A673 (cell line): ENCODE measurements around the gene FAHD1. TPM values are rescaled to one million over a fixed set of nuclear protein-coding genes. Genes with fewer than 3 reads are reported as not detected.

Experiments
- BruUV-seq: library from RNA; stranded (reverse); fragments of 400-500 nt; replicated peaks from 2 replicates; lab custom pipeline; 2021; lab: Mats Ljungman, UMichigan
- CTCF ChIA-PET: fragments of 300-600 bp; sonication (Branson Sonifier 250); formaldehyde crosslinking; loops from one replicate; lab custom pipeline; 2022; ENCODE audit warnings: antibody characterized with exemption; lab: Charles Lee
- POLR2A ChIA-PET: fragments of 300-600 bp; sonication (Branson Sonifier 250); formaldehyde crosslinking; loops from one replicate; lab custom pipeline; 2022; ENCODE audit warnings: antibody characterized with exemption; ENCODE audit not compliant: low non-redundant PET; lab: Charles Lee
- DNase-seq: peaks from one replicate; pipeline ENCODE4 v3.0.0-alpha.2; 2015; ENCODE audit warnings: low spot score
- H3K27ac ChIP-seq: fragments of 200-600 bp; sonication (generic); 2 replicates; pipeline ENCODE4 v1.5.1; 2016; ENCODE audit warnings: mixed run types, low read depth, mild to moderate bottlenecking, mixed read lengths, antibody characterized with exemption, low read length; ENCODE audit not compliant: poor library complexity, severe bottlenecking
- H3K27me3 ChIP-seq: fragments of 200-600 bp; sonication (generic); replicated peaks from 2 replicates; pipeline ENCODE4 v1.6.1; 2017; ENCODE audit warnings: mixed run types, low read depth, mild to moderate bottlenecking, mixed read lengths, antibody characterized with exemption, low read length; ENCODE audit not compliant: insufficient read depth, poor library complexity
- H3K36me3 ChIP-seq: fragments of 200-600 bp; sonication (generic); 2 replicates; pipeline ENCODE4 v1.6.1; 2016; ENCODE audit warnings: mixed run types, mild to moderate bottlenecking, mixed read lengths, antibody characterized with exemption, low read length; ENCODE audit not compliant: insufficient read depth, poor library complexity, severe bottlenecking
- H3K4me1 ChIP-seq: fragments of 200-600 bp; sonication (generic); 2 replicates; pipeline ENCODE4 v1.6.1; 2017; ENCODE audit warnings: mixed run types, mild to moderate bottlenecking, mixed read lengths, antibody characterized with exemption, low read length; ENCODE audit not compliant: insufficient read depth, poor library complexity, severe bottlenecking
- H3K4me3 ChIP-seq: fragments of 200-600 bp; sonication (generic); 2 replicates; pipeline ENCODE4 v1.5.1; 2016; ENCODE audit warnings: low read depth, mixed run types, mild to moderate bottlenecking, mixed read lengths, low read length; ENCODE audit not compliant: poor library complexity, severe bottlenecking
- H3K9me3 ChIP-seq: fragments of 200-600 bp; sonication (generic); 2 replicates; pipeline ENCODE4 v1.6.1; 2016; ENCODE audit warnings: mixed run types, low read depth, mild to moderate bottlenecking, mixed read lengths, antibody characterized with exemption, low read length; ENCODE audit not compliant: poor library complexity, severe bottlenecking
- EZH2 ChIP-seq: fragments of 200-600 bp; sonication (generic); IDR thresholded peaks from 2 replicates; pipeline ENCODE4 v1.6.1; 2017; ENCODE audit warnings: borderline replicate concordance, low read depth, mild to moderate bottlenecking, mixed read lengths, antibody characterized with exemption, low read length; ENCODE audit not compliant: poor library complexity, severe bottlenecking
- intact Hi-C: fragments of 100-400 bp; cut with micrococcal nuclease; formaldehyde crosslinking; loops from one replicate; pipeline ENCODE4 v1.10.0; 2022; ENCODE audit not compliant: unreplicated experiment
- total RNA-seq: library from RNA; stranded (reverse); gene quantifications from 2 replicates; pipeline ENCODE4 v1.2.3, GENCODE V29; 2021
- TF ChIP-seq, protein P1 (sequence below): fragments of 300-800, 200-600 bp; sonication (generic); conservative IDR thresholded peaks from 2 replicates; pipeline ENCODE4 v1.5.1; 2017; ENCODE audit warnings: low read depth, mild to moderate bottlenecking, antibody characterized with exemption, low read length, moderate library complexity, mixed read lengths

FAHD1 gene
- total RNA-seq, 1 experiment from 2014 or later, result 19.9 TPM

DNA sequence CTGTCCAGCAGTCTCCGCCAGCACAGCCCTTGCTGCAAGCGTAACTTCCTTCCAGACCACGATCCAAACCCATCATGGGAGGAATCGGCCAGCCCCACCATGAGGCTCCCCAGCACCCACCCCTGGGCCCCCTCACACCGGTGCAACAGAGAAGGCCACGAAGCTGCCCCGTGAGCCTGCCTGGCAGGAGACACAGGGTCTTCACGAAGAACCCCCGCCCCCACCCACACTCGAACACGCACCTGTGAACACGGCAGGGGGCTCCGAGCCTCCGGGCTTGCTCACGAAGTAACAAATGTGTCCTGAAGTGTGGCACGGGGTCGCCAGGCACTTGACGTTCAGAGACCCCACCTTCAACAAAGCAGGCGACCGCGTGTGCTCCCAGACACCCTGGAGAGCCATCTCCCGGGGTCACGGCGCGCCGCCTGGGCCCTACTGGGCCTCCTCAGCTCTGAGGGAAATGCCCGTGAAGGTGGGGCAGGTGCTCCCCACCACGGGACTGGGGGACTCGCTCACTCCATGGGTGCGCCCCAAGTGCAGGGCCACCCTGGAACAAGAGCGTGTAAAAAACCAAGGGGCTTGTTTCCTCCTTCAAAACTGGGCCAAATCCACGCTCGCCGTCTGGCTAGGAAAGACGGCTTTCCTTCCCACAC is 8.0 kb upstream of the FAHD1 start:
- intact Hi-C loops, result no loop called here
- ChIA-PET CTCF (no interaction called here), POLR2A (no interaction called here)
- H3K27ac ChIP-seq, result no peak overlapping the region
- no peaks in the 10 kb centered on the region for H3K27me3 ChIP-seq
- no TSS peak for BruUV-seq
- H3K36me3 ChIP-seq, result no peaks in the 10 kb centered on the region
- no peaks in the 10 kb centered on the region for H3K4me1 ChIP-seq
- TF ChIP-seq, protein P1, sequence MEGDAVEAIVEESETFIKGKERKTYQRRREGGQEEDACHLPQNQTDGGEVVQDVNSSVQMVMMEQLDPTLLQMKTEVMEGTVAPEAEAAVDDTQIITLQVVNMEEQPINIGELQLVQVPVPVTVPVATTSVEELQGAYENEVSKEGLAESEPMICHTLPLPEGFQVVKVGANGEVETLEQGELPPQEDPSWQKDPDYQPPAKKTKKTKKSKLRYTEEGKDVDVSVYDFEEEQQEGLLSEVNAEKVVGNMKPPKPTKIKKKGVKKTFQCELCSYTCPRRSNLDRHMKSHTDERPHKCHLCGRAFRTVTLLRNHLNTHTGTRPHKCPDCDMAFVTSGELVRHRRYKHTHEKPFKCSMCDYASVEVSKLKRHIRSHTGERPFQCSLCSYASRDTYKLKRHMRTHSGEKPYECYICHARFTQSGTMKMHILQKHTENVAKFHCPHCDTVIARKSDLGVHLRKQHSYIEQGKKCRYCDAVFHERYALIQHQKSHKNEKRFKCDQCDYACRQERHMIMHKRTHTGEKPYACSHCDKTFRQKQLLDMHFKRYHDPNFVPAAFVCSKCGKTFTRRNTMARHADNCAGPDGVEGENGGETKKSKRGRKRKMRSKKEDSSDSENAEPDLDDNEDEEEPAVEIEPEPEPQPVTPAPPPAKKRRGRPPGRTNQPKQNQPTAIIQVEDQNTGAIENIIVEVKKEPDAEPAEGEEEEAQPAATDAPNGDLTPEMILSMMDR, result no peak
- TF ChIP-seq EZH2, result no peak
- H3K9me3 ChIP-seq, result no peaks in the 10 kb centered on the region
- no peak for DNase-seq
- H3K4me3 ChIP-seq, result no peak overlapping the region

- ChIA-PET CTCF (no interaction called here), POLR2A (no interaction called here)
- intact Hi-C loops, result loop anchor here (10.0 kb wide), 1 partner anchor 45 kb away; the partner anchor contains the start of genes EME2, MRPS34 and NME3
- no peak overlapping the region for H3K4me3 ChIP-seq
- H3K27me3 ChIP-seq, result no peaks in the 10 kb centered on the region
- no peaks in the 10 kb centered on the region for H3K4me1 ChIP-seq
- no peak for TF ChIP-seq EZH2
- TF ChIP-seq, protein P1, result no peak
- H3K9me3 ChIP-seq, result no peaks in the 10 kb centered on the region
- no peak overlapping the region for H3K27ac ChIP-seq
- no TSS peak for BruUV-seq
- no peak for DNase-seq
- no peaks in the 10 kb centered on the region for H3K36me3 ChIP-seq
These were observed 7.4 kb upstream of the FAHD1 start for GRCh38 chr16:1819611-1820010.

DNA sequence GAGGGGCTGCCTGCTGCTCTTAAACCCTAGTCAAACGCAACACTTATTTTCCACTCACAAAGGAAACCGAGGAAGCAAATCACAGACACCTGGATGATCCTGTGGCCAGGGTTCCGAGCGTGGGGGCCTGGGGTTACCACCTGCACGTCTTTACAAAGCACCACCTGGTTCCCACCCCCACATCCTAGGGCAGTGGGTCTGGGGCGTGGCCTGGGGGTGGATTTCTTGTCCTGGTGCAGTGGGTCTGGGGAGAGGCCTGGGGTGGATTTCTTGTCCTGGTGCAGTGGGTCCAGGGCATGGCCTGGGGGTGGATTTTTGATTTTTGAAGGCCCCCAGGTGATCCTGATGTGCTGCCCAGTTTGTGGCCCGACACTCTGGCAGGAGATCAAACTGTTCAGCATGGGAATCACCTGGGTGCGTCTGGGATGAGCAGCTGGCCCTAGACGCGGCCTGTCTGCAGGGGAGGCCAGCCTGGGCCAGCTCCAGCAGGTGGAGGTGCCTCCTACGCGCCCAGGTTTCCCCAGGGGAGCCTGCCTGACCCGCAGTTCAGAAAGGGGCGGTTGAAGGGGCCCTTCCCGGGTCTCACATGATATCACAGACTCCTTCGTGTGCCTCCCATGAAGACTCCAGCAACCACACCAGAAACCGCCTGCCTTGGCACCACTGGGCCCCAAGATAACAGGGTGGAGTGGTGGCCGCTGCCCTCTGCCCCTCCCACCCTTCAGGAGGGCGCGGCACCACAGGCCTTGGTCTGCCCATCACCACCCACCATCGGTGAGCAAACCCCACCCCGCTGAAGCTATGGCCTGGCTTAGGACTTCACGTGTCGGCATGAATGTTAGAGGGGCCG is 6.7 kb upstream of the FAHD1 start:
- H3K36me3 ChIP-seq, result no peaks in the 10 kb centered on the region
- H3K27me3 ChIP-seq, result no peaks in the 10 kb centered on the region
- intact Hi-C loops, result loop anchor here (10.0 kb wide), 1 partner anchor 46 kb away; the partner anchor contains the start of genes EME2, MRPS34 and NME3
- no TSS peak for BruUV-seq
- no peak for DNase-seq
- ChIA-PET CTCF (interaction anchor here (0.6 kb wide), 1 partner anchor 378 kb away, joined by 3 read pairs; no protein-coding TSS in a partner anchor), POLR2A (no interaction called here)
- TF ChIP-seq, protein P1, result no peak
- no peak for TF ChIP-seq EZH2
- H3K4me1 ChIP-seq, result no peaks in the 10 kb centered on the region
- no peak overlapping the region for H3K27ac ChIP-seq
- H3K9me3 ChIP-seq, result no peaks in the 10 kb centered on the region
- no peak overlapping the region for H3K4me3 ChIP-seq
